Left forelimb (tissue), 1 donor: ENCODE measurements around the gene ACOT7.
"Not testable (repeated sequence)": the region's sequence is repeated elsewhere in the genome, so short reads cannot be mapped to it uniquely, and the experiment has no call there.

Source experiments
- DNase-seq: peaks from one replicate; pipeline ENCODE4 v3.0.0-alpha.2; 2018; ENCODE audit warnings: low spot score

The ACOT7 gene

GRCh38 chr1:6233376-6233775 is 160.2 kb downstream of the ACOT7 start:
- no peak for DNase-seq

GRCh38 chr1:6225651-6226050 is 167.9 kb downstream of the ACOT7 start:
- no peak for DNase-seq

- DNase-seq = no peak
Measured at GRCh38 chr1:6224718-6225117, 168.8 kb downstream of the ACOT7 start.

GRCh38 chr1:6223617-6224016 is 169.9 kb downstream of the ACOT7 start:
- DNase-seq = no peak

- no peak for DNase-seq
Measured at GRCh38 chr1:6222636-6223035, 170.9 kb downstream of the ACOT7 start.

- no peak for DNase-seq
Measured at GRCh38 chr1:6221210-6221784, 172.3 kb downstream of the ACOT7 start.

GRCh38 chr1:6220236-6220635 is 173.3 kb downstream of the ACOT7 start:
- no peak for DNase-seq

- not testable (repeated sequence) for DNase-seq
Measured at GRCh38 chr1:6219641-6220040, 173.9 kb downstream of the ACOT7 start.

GRCh38 chr1:6218375-6219164 is 175.0 kb downstream of the ACOT7 start:
- no peak for DNase-seq
